NK-92 (cell line): ENCODE results near the gene PAEP.

Experiments
- DNase-seq: peaks from one replicate; lab custom pipeline; 2025; ENCODE audit not compliant: unreplicated experiment; lab: John Stamatoyannopoulos, UW

PAEP gene

DNA sequence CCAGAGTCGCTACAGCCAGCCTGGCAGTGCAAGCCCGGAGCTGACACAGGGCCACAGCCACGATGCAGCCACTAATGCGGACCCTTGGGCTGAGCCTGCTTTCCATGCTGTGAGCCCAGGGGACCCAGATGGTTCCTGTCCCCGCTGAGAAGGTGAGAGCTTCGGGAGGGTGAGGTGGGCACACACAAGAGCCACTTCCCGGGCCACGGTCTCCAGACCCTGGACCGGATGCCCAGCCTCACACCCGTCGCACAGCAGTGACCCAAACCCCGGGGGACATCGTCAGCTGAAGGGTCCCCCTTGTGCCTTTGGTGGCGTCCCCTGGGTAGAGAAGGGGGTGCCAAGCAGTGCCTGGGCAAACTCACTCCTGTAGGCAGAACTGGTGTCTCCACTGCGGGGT, 13.4 kb downstream of the PAEP start:
- DNase-seq, result no peak

DNA sequence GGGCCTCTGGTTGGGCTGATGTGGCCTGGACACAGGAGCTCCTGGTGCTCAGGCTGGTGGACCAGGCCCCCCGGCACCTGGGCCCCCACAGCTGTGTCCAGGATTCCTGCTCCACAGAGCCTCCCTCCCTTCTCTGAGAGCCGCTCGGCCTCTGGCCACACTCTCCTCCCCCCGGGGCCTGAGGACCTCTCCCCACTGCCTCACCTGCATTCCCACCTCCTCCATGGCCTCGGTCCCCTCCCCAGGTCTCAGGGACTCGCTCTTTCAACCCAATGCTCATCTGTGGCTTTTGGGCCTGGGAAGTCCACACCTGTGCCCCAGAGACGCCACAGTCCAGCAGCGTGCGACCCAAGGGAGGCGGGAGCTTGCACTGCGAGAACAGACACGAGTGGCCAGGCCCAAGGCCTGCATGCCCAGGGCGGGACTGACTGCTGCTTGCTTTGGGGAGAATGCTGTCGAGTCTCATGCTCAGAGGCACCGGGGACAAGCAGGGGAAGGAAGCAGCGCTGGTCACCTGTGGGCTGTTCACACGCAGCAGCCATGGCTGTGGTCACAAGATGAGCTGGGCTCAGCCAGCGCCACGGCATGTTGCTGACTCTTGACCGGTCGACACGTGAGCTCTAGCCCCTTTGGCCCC, 14.6 kb downstream of the PAEP start:
- no peak for DNase-seq

DNA sequence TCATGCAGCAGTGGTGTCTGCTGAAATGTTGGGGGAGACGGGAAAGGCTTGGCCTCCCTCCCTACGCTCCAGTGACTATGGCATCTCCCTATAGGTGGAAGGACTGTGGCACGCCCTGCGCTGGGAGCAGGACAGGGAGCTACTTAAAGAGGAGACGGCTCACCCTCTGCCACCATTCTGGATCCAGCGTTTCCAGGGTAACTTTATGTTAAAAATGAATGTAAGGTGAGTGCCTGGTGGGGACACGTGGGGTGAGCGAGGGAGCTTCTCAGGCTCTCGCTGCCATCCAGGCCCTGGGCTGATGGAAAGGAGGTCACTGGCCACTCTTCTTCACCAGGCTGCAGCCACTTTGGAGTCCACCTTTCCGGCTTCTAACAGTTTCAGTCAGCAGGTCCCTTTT, 15.7 kb downstream of the PAEP start:
- no peak for DNase-seq

- no peak for DNase-seq
Measured at GRCh38 chr9:135579356-135579755, 17.8 kb downstream of the PAEP start.

GRCh38 chr9:135579889-135580660, 18.5 kb downstream of the PAEP start:
- DNase-seq, result no peak

DNA sequence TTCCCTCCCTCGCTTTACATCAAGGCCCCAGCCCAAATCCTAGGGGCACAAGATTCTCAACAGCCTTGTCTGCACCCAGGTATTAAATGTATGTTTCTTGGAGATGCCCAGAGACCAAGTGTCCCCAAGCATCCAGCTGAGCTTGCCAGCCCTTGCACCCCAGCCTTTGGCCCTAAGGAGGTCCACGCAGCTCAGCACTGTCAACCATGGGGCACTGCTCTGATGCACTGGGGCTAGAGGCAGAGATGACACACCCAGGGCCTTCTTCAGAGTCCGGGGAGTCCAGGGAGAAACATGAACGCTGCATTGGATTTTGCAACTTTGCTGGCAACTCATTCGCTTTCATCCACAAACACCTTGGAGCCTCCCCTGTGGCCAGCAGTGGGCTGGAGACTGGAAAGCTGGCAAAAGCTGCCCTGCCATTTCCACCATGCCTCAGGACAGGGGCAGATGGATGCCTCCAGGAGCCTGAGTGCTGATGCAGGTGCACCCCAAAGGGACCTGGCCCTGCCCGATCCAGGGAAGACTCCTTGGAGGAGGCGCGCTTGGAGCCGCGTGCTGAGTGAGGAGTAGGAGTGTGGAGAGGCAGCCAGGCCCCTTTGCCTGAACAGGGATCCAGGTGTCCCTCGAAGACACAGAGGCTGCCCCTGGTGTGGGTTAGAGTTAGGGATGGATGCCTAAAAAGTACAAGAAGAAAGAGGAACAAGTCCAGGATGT, 19.3 kb downstream of the PAEP start:
- no peak for DNase-seq

GRCh38 chr9:135581636-135582426, 20.3 kb downstream of the PAEP start:
- no peak for DNase-seq

DNA sequence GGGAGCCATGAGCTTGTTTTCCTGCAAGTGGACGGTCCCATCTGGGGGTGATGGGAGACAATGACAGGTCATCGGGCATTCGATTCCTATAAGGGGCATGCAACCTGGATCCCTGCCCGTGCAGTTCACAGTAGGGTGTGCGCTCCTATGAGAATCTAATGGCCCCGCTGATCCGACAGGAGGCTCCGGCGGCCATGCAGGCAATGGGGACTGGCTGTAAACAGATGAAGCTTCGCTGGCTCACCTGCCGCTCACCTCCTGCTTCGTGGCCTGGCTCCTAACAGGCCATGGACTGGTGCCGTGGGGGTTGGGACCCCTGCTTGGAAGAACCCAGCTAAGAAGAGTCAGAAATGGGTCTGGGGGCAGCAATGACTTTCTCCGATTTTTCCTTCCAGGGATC, 21.0 kb downstream of the PAEP start:
- DNase-seq, result no peak

DNA sequence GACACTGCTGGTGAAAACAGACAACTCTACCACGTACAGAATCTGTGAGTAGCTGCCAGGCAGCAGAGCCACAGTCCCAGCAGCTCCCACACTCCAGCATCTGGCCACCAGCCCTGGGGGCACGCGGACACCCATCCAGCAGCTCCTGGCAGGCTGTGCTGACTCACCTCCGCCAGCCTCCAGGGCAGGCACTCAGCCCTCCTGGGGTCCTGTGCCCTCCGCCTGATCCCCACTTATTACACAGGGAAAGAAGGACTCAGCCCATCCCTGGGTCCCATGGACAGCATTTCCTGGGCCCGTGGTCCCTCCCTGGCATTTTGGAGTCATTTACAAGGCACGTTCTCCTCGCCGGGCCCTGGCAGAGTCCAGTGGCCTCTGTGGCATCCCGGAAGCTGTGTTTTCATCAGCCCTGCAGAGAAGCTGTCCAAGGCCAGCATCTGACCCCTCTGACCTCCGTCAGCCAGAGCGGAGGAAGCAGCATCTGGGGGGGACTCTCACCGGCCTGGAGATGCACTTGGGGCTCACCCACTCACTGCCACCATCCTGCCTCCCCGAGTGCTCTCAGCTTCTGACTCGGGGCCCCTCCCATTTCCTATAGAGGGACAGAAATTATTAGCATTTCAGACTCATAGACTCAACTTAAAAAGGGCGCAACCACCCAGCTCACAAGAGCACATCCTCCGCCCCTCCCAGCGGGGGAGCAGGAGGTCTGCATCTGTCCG, 21.6 kb downstream of the PAEP start:
- DNase-seq, result no peak

GRCh38 chr9:135583688-135584011, 22.1 kb downstream of the PAEP start:
- no peak for DNase-seq

- no peak for DNase-seq
Measured at GRCh38 chr9:135584371-135584770, 22.8 kb downstream of the PAEP start.

DNA sequence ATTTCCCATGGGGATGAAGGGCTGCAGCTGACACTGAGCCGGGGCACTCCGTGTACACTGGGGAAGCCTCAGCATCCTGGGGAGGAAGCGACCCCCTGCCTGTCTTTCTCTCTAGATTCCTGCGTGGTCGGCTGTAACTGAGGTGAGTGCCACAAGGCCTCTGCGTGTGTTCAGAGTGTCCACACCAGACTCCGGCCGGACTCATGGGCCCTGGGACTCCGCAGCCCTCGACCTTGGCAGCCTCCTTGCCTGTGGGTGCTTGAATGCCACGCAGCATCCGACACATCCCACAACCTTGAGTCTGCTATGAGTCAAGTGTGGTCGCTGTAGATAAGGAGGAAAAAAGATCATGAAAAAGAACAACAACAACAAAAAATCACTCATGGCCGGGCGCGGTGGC, 23.4 kb downstream of the PAEP start:
- no peak for DNase-seq

DNA sequence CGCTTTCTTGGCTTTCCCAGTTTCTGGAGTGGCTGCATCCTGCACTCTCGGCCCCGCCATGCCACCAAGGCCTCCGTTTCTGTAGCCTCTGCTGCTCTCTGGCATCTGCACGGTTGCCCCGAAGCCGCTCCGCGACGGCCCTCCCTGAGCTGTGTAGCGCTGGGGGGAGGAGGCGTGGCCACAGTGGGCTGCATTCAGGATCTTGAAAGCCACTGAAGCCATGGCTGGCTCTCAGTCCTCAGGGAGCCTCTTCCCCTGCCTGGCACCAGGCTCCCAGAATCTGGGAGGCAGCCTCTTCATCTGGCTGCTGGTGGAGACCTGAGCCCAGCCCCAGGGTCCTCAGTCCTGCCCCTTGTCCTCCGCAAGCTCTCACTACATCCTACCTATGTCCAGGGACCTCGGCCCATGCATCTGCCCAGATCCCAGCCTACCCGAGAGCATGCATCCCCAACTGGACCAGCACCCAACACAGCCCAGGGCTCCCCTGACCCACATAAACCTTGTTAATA, 25.1 kb downstream of the PAEP start:
- DNase-seq, result no peak

GRCh38 chr9:135587658-135588057, 26.1 kb downstream of the PAEP start:
- no peak for DNase-seq

DNA sequence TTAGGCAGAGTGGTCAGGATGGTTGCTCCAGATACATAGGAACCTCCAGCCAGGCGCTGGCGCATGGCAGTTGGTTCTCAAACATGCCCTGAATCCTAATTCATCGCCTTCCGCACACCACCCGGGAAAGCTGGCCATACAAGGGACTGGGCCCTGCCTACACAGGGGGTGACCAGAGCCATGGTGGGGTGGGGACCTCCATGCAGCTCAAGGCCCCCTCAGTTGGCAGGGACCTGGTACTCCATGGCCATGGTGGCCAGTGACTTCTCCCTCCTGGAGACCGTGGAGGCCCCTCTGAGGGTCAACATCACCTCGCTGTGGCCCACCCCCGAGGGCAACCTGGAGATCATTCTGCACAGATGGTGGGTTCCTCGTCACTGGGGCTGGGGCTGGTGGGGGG, 26.8 kb downstream of the PAEP start:
- DNase-seq, result no peak

GRCh38 chr9:135588886-135589595, 27.5 kb downstream of the PAEP start:
- DNase-seq, result no peak

- no peak for DNase-seq
Measured at GRCh38 chr9:135589596-135590485, 28.3 kb downstream of the PAEP start.

GRCh38 chr9:135590486-135591079, 29.0 kb downstream of the PAEP start:
- no peak for DNase-seq
